GM12878 (cell line): ENCODE measurements around the gene SLAMF1. TPM values are rescaled to one million over a fixed set of nuclear protein-coding genes. Genes with fewer than 3 reads are reported as not detected.

Experiments used
- E4F1 ChIP-seq: fragments of 450-650 bp; IDR thresholded peaks from 2 replicates; pipeline ENCODE4 v1.6.1; 2018; ENCODE audit warnings: borderline replicate concordance, mild to moderate bottlenecking; ENCODE audit not compliant: partially characterized antibody
- EGR1 ChIP-seq, 2 experiments: IDR thresholded peaks; 1 replicate in 1 of 2; 2 replicates in 1 of 2; pipeline ENCODE4 v1.6.1; 2011 to 2012; ENCODE audit warnings: low read depth in 2 of 2, low read length in 2 of 2, borderline replicate concordance in 1 of 2, mild to moderate bottlenecking in 1 of 2, moderate library complexity in 1 of 2
- ELK1 ChIP-seq: IDR thresholded peaks from 2 replicates; pipeline ENCODE4 v1.6.1; 2012; ENCODE audit warnings: low read depth, low read length, improper control_type of control experiment
- ETV6 ChIP-seq, 2 experiments: fragments of 450-650 bp in 1 of 2; IDR thresholded peaks in 1 of 2; conservative IDR thresholded peaks in 1 of 2; 2 replicates each; pipeline ENCODE4 v1.6.1; 2014; ENCODE audit warnings: antibody characterized with exemption in 1 of 2, borderline replicate concordance in 1 of 2, low read depth in 1 of 2, mild to moderate bottlenecking in 1 of 2, moderate library complexity in 1 of 2
- HDAC6 ChIP-seq: fragments of 200-600 bp; sonication (generic); IDR thresholded peaks from one replicate; pipeline ENCODE4 v1.8.0; 2017; ENCODE audit warnings: antibody characterized with exemption; ENCODE audit not compliant: unreplicated experiment
- IRF4 ChIP-seq: IDR thresholded peaks from 2 replicates; pipeline ENCODE4 v1.6.1; 2011; ENCODE audit warnings: low read depth, low read length
- NR2F1 ChIP-seq: fragments of 450-650 bp; conservative IDR thresholded peaks from 2 replicates; pipeline ENCODE4 v1.6.1; 2017; ENCODE audit warnings: mild to moderate bottlenecking
- POLR2AphosphoS5 ChIP-seq: IDR thresholded peaks from 2 replicates; pipeline ENCODE4 v1.6.1; 2011; ENCODE audit warnings: mild to moderate bottlenecking, low read length, inconsistent platforms
- POU2F2 ChIP-seq: IDR thresholded peaks from 3 replicates; pipeline ENCODE4 v1.6.1; 2011; ENCODE audit warnings: low read depth, mild to moderate bottlenecking, low read length, borderline replicate concordance
- RAD51 ChIP-seq: fragments of 450-650 bp; IDR thresholded peaks from 2 replicates; pipeline ENCODE4 v1.6.1; 2016; ENCODE audit warnings: moderate library complexity, mild to moderate bottlenecking, inconsistent platforms
- SPI1 ChIP-seq: IDR thresholded peaks from 2 replicates; pipeline ENCODE4 v1.6.1; 2011; ENCODE audit warnings: low read depth, mild to moderate bottlenecking, low read length, moderate library complexity, borderline replicate concordance; ENCODE audit not compliant: insufficient read depth
- SREBF1 ChIP-seq: IDR thresholded peaks from 2 replicates; pipeline ENCODE4 v1.6.1; 2012; ENCODE audit warnings: mild to moderate bottlenecking, low read length
- SRF ChIP-seq, 2 experiments: IDR thresholded peaks; 2 replicates each; pipeline ENCODE4 v1.6.1; 2011; ENCODE audit warnings: low read depth in 2 of 2, low read length in 2 of 2, mild to moderate bottlenecking in 1 of 2, moderate library complexity in 1 of 2
- TBL1XR1 ChIP-seq: IDR thresholded peaks from 2 replicates; pipeline ENCODE4 v1.6.1; 2012; ENCODE audit warnings: low read depth, low read length, improper control_type of control experiment
- ZBTB4 ChIP-seq: fragments of 450-650 bp; formaldehyde crosslinking; IDR thresholded peaks from 2 replicates; pipeline ENCODE4 v1.4.0; 2022; ENCODE audit warnings: mild to moderate bottlenecking, moderate library complexity
- ZNF207 ChIP-seq: fragments of 450-650 bp; IDR thresholded peaks from 2 replicates; pipeline ENCODE4 v1.6.1; 2014; ENCODE audit warnings: antibody characterized with exemption, mild to moderate bottlenecking, borderline replicate concordance
- ZNF592 ChIP-seq: fragments of 450-650 bp; IDR thresholded peaks from 2 replicates; pipeline ENCODE4 v1.6.1; 2017; ENCODE audit warnings: mild to moderate bottlenecking, moderate library complexity
- polyA plus RNA-seq, 11 experiments: library from polyadenylated mRNA; depleted of rRNA in 4 of 11; unstranded in 6 of 11; stranded (reverse) in 5 of 11; fragments of >200 nt; fragmentation: Nextera tagmentation in 4 of 11; fragmentation: Illumina TruSeq in 1 of 11; extraction: Ambion mirVana in 4 of 11; extraction: Trizol in 1 of 11; gene quantifications; 1 replicate in 1 of 11; 2 replicates in 10 of 11; pipeline versions ENCODE4 v1.2.1 to v1.2.3, GENCODE V29; 2011 to 2016; ENCODE audit warnings: inconsistent platforms in 2 of 11, missing spikeins in 2 of 11, low read depth in 1 of 11
- total RNA-seq, 4 experiments: library from RNA; depleted of rRNA in 3 of 4; stranded (reverse); fragments of >200 nt in 3 of 4; fragmentation: Illumina TruSeq in 1 of 4; extraction: Trizol in 1 of 4; gene quantifications; 2 replicates each; pipeline versions ENCODE4 v1.2.1 to v1.2.3, GENCODE V29; 2013 to 2021

Gene SLAMF1
- total and polyA plus RNA-seq, 10 of the 15 experiments (the other 5 are each of a cell fraction or from before 2014, with no cell fraction given), result 87.3 to 260 (median 131) TPM

- TF ChIP-seq ZBTB4 (CRISPR knock-in tag), result no peak
- TF ChIP-seq EGR1 (IDR thresholded peaks at IDR 0.05; ENCODE audit: borderline replicate concordance in 1 of 2, low read depth in 2 of 2, low read length in 2 of 2), result no peak
- no peak for TF ChIP-seq SRF (IDR thresholded peaks at IDR 0.05; ENCODE audit: low read depth in 2 of 2, low read length in 2 of 2)
- TF ChIP-seq SREBF1, result no peak
- no peak for TF ChIP-seq ZNF207
- TF ChIP-seq ELK1, result no peak
- 0 out of 2 replicates have a peak, but pooled peaks have one; percentile 71 for TF ChIP-seq IRF4
- TF ChIP-seq RAD51, result no peak
- no peak for TF ChIP-seq POLR2AphosphoS5
- TF ChIP-seq POU2F2, result no peak
- no peak for TF ChIP-seq HDAC6
- no peak for TF ChIP-seq SPI1
- no peak for TF ChIP-seq NR2F1
- TF ChIP-seq E4F1, result no peak
- no peak for TF ChIP-seq ZNF592
- no peak for TF ChIP-seq TBL1XR1
- TF ChIP-seq ETV6 (conservative IDR thresholded peaks at IDR 0.05 in 1 of 2, IDR thresholded peaks at IDR 0.05 in 1 of 2; ENCODE audit: borderline replicate concordance in 1 of 2, low read depth in 1 of 2), result peak in 1 of 2 experiments; percentile 25; a peak in 1 of 4 replicates
Observed at GRCh38 chr1:160567858-160568682, 78.8 kb downstream of the SLAMF1 start (continued).
